Right lobe of liver (tissue), 6 donors: Measurements from ENCODE around the gene COL24A1. TPM values are rescaled to one million over a fixed set of nuclear protein-coding genes. Genes with fewer than 3 reads are reported as not detected.

Experiments
- ATAC-seq, 4 donors: fragments of 200-7000 bp; cut with Tn5 transposase; one replicate each; pipeline ENCODE4 v1.9.1; 2020; ENCODE audit warnings: mild to moderate bottlenecking in 4 of 4, moderate library complexity in 4 of 4
- DNase-seq, 3 donors: peaks; one replicate each; pipeline ENCODE4 v3.0.0-alpha.2; 2020
- H3K27ac ChIP-seq, 3 donors: fragments of 200-600 bp; one replicate each; pipeline ENCODE4 v1.8.0; 2022
- H3K27me3 ChIP-seq, 2 donors: fragments of 200-600 bp; one replicate each; pipeline ENCODE4 v1.8.0; 2022
- H3K36me3 ChIP-seq, 4 donors: fragments of 200-600 bp; sonication (generic) in 1 of 4; one replicate each; pipeline versions ENCODE4 v1.5.1 to v1.8.0; 2017 to 2022; ENCODE audit warnings: control low read depth in 1 of 4
- H3K4me1 ChIP-seq, 4 donors: fragments of 200-600 bp; sonication (generic) in 1 of 4; one replicate each; pipeline versions ENCODE4 v1.5.1 to v1.8.0; 2017 to 2022; ENCODE audit warnings: control low read depth in 1 of 4
- H3K4me3 ChIP-seq, 3 donors: fragments of 200-600 bp; one replicate each; pipeline ENCODE4 v1.8.0; 2022
- H3K9me3 ChIP-seq, 4 donors: fragments of 200-600 bp; sonication (generic) in 1 of 4; one replicate each; pipeline versions ENCODE4 v1.5.1 to v1.8.0; 2017 to 2022; ENCODE audit warnings: control low read depth in 1 of 4
- CTCF ChIP-seq, 4 donors: fragments of 200-600 bp in 3 of 4; fragments of 450-650 bp in 1 of 4; IDR thresholded peaks; one replicate each; pipeline versions ENCODE4 v1.5.1 to v1.8.0; 2016 to 2022; ENCODE audit warnings: antibody characterized with exemption in 4 of 4, mild to moderate bottlenecking in 2 of 4
- POLR2A ChIP-seq: fragments of 450-650 bp; IDR thresholded peaks from one replicate; pipeline ENCODE4 v1.6.1; 2017; ENCODE audit warnings: antibody characterized with exemption, mild to moderate bottlenecking
- WGBS: methylation state at CpG from one replicate; pipeline ENCODE4 v1.1.6; 2018; ENCODE audit warnings: low coverage, low lambda C conversion rate; ENCODE audit not compliant: insufficient coverage; ENCODE audit errors: missing lambda C conversion rate; 5-methylcytosine and 5-hydroxymethylcytosine counted together
- intact Hi-C, 2 donors: fragments of 100-400 bp; cut with DNase I; formaldehyde crosslinking; loops; one replicate each; pipeline versions ENCODE4 v1.11.2 to v1.14.1; 2022
- total RNA-seq, 6 experiments: library from RNA; depleted of rRNA in 2 of 6; stranded (reverse); fragments of >200 nt in 2 of 6; fragmentation: NEBNext Ultra II Directional in 3 of 6; extraction: Animal tissue kit (Norgen Biotek cat#: 25700) in 3 of 6; gene quantifications; one replicate each; pipeline versions ENCODE4 v1.1.0 to v1.2.4, GENCODE V29; 2016 to 2023
- donor health status: DM: no; HTN: yes; CAD: no.
- donor health status: DM: no; HTN: no; CAD: no.
- donor health status: DM: no; HTN: no; CAD: no.
- donor health status: DM: no; HTN: yes; CAD: no.
- donor health status: DM: no; HTN: yes; CAD: no.

COL24A1 gene
- total RNA-seq, 6 experiments from 2014 or later = 0.05 to 0.07 TPM; not detected in 4

GRCh38 chr1:85992791-85993190, 163.8 kb downstream of the COL24A1 start:
- intact Hi-C loops = no loop called here

GRCh38 chr1:85991261-85991660, 165.3 kb downstream of the COL24A1 start:
- intact Hi-C loops = no loop called here
- DNase-seq = no peak
- H3K27ac ChIP-seq = no peak overlapping the region
- no peak overlapping the region for H3K4me3 ChIP-seq
- H3K4me1 ChIP-seq = no peaks in the 10 kb centered on the region
- H3K36me3 ChIP-seq = no peaks in the 10 kb centered on the region
- no peaks in the 10 kb centered on the region for H3K9me3 ChIP-seq
- ATAC-seq = no peak
- WGBS = 57% methylated on average over 1 of the region's 1 CpG
- TF ChIP-seq POLR2A = no peak
- no peak for TF ChIP-seq CTCF (IDR thresholded peaks at IDR 0.05)
- H3K27me3 ChIP-seq = no peaks in the 10 kb centered on the region

More at GRCh38 chr1:85992791-85993190, 163.8 kb downstream of the COL24A1 start:
- H3K4me3 ChIP-seq = no peak overlapping the region
- 38% methylated on average over 2 of the region's 2 CpGs for WGBS
- no peaks in the 10 kb centered on the region for H3K27me3 ChIP-seq
- ATAC-seq = no peak
- H3K4me1 ChIP-seq = no peaks in the 10 kb centered on the region
- H3K9me3 ChIP-seq = no peaks in the 10 kb centered on the region
- no peak for TF ChIP-seq POLR2A
- no peak for TF ChIP-seq CTCF (IDR thresholded peaks at IDR 0.05)
- no peak overlapping the region for H3K27ac ChIP-seq
- DNase-seq = no peak
- no peaks in the 10 kb centered on the region for H3K36me3 ChIP-seq

GRCh38 chr1:85984636-85985035, 171.9 kb downstream of the COL24A1 start:
- Histone ChIP-seq H3K4me3 (no peak overlapping the region), H3K9me3 (no peaks in the 10 kb centered on the region), H3K27ac (no peak overlapping the region), H3K36me3 (no peaks in the 10 kb centered on the region), H3K27me3 (no peaks in the 10 kb centered on the region), H3K4me1 (no peaks in the 10 kb centered on the region)
- ATAC-seq (no peak), DNase-seq (no peak)
- 35% methylated on average over 4 of the region's 4 CpGs for WGBS
- TF ChIP-seq CTCF (IDR thresholded peaks at IDR 0.05) (no peak), POLR2A (no peak)
- intact Hi-C loops = no loop called here

- TF ChIP-seq POLR2A (no peak), CTCF (IDR thresholded peaks at IDR 0.05) (no peak)
- Histone ChIP-seq H3K9me3 (no peaks in the 10 kb centered on the region), H3K4me1 (no peaks in the 10 kb centered on the region), H3K27me3 (no peaks in the 10 kb centered on the region), H3K4me3 (no peak overlapping the region), H3K36me3 (no peaks in the 10 kb centered on the region), H3K27ac (no peak overlapping the region)
- WGBS = 42% methylated on average over 1 of the region's 1 CpG
- DNase-seq = no peak
- intact Hi-C loops = no loop called here
- ATAC-seq = no peak
Observed at GRCh38 chr1:85983316-85983715, 173.3 kb downstream of the COL24A1 start.
